GM18861 (cell line): ENCODE results near the gene SLC12A1.

Experiments used
- ATAC-seq: cut with Tn5 transposase; IDR thresholded peaks from one replicate; pipeline ENCODE4 v1.9.1; 2021; ENCODE audit not compliant: unreplicated experiment

The SLC12A1 gene

DNA sequence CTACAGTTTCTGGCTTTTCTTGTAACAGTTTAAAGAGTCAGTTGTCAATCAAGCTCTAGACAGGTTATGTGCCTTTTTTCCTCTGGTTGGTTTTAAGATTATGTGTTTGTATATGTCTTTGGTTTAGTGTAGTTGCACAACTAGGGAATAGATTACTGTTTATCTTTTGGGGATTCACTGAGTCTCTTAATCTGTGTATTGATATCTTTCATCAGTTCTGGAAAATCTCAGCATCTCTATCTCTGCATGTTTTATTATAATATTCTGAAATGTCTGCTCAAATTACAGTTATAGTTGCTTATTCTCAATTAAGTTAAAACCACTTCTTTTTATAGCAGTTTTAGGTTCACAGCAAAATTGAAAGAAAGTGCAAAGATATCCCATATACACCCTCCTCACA is 139.4 kb downstream of the SLC12A1 start:
- ATAC-seq = no peak

DNA sequence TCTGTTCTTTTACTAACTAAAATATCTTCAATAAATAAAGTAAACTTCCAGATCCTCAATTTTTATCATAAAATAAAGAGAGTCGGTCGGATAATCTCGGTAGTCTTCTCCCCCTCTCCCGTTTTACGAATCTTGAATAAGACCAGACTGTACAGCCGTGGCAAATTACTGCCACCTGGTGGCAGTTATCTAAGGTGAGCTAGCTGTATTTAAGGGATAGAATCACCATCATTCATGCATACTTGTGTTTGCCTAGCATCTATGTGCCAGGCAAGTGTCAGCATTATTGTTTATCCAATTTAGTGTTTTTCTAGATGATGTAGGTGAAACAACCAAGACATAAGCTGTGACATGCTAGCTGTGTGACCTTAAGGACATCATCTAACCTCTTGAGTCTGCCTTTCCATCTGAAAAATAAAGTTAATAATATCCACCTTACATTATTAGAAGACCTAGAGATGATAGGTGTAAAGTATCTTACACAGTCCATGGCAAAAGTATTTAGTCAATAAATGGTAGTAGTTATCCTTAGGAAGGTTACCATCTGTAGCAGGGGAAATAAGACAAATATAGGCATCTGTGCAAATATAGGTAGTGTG is 146.5 kb downstream of the SLC12A1 start:
- peak; percentile 67 for ATAC-seq
